Subcutaneous adipose tissue (tissue), 4 donors: Measurements from ENCODE around the gene OTOGL. TPM values are rescaled to one million over a fixed set of nuclear protein-coding genes. Genes with fewer than 3 reads are reported as not detected.

Source experiments
- total RNA-seq, 4 donors: library from RNA; depleted of rRNA; stranded (reverse); fragments of >200 nt; gene quantifications; one replicate each; pipeline ENCODE4 v1.1.0, GENCODE V29; 2016
- TF ChIP-seq, protein P1 (sequence below): fragments of 450-650 bp; IDR thresholded peaks from one replicate; pipeline ENCODE4 v1.5.1; 2016; ENCODE audit warnings: low read depth, mild to moderate bottlenecking, control low read depth, antibody characterized with exemption, moderate library complexity

The OTOGL gene
- total RNA-seq, 4 donors from 2014 or later: 0.19 to 0.66 (median 0.50) TPM

DNA sequence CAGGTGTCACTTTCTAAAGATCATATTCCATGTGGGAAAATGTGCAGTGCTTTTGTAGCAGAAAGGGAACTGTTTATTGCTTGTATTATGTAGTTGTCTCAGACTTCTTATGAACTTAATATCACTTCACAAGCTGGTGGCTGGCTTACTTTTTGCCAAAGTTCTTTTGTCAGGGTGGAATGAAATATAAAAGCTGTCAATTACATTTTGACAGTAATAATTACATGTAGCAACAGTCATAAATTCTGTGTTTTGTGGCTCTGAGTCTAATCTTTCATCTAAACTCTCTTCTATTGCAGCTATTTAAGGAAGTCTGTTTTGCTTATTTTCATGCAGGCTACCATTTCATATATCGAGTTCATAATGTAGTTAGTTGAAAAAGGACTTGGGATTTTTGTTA, 106.6 kb downstream of the OTOGL start:
- TF ChIP-seq, protein P1, sequence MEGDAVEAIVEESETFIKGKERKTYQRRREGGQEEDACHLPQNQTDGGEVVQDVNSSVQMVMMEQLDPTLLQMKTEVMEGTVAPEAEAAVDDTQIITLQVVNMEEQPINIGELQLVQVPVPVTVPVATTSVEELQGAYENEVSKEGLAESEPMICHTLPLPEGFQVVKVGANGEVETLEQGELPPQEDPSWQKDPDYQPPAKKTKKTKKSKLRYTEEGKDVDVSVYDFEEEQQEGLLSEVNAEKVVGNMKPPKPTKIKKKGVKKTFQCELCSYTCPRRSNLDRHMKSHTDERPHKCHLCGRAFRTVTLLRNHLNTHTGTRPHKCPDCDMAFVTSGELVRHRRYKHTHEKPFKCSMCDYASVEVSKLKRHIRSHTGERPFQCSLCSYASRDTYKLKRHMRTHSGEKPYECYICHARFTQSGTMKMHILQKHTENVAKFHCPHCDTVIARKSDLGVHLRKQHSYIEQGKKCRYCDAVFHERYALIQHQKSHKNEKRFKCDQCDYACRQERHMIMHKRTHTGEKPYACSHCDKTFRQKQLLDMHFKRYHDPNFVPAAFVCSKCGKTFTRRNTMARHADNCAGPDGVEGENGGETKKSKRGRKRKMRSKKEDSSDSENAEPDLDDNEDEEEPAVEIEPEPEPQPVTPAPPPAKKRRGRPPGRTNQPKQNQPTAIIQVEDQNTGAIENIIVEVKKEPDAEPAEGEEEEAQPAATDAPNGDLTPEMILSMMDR: no peak

DNA sequence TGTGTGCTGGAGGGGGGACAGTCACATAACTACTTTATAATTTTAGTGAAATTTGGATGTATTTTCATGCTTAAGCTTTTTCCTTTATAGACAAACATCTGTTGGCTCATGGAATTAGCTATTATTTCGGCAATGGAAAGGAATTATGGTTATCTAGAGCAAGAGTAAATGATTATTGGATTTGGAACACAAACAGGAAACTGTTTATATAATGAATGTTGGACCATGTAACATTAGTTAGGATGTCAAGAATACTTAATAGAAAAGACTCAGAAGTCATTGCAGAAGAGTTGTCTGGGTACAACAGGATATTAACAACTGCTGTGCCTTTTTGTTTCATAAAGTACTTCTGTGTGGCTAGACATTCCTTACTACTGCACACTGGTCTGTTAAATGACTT, 108.7 kb downstream of the OTOGL start:
- TF ChIP-seq, protein P1: no peak

DNA sequence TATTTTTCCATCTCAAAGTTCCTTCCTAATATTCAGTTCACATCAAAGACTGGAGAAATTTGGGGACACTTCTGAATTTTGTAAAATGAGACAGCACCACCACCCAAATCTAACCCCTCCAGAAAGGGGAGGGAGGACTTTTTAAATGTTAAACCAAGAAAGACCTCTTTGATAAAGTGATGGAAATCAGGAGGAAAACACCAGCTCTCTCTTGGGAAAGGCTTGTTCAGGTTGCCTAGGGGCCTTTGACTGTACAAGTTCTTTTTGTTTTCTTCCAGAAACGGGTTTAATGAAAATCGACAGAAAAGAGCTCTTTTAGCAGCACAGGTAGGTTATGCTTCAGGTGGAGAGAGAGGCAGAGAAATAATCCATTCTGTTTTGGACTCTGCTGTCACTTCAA, 112.3 kb downstream of the OTOGL start:
- TF ChIP-seq, protein P1: no peak

DNA sequence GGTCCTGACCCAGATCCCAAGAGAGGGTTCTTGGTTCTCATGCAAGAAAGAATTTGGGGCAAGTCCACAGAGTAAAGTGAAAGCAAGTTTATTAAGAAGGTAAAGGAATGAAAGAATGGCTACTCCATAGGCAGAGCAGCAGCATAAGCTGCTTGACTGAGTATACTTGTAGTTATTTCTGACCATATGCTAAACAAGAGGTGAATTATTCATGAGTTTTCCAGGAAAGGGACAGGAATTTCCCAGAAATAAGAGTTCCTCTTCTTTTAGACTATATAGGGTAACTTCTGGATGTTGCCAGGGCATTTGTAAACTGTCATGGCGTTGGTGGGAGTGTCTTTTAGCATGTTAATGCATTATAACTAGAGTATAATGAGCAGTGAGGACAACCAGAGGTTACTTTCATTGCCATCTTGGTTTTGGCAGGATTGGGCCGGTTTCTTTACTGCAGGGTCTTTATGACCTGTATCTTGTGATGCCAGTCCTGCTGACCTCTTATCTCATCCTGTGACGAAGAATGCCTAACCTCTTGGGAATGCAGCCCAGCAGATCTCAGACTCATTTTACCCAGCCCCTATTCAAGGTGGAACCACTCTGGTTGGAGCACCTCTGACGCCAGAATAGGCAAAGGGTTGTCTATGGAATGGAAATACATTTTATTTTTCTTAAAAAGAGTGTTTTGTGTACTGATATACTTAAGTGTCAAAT, 113.8 kb downstream of the OTOGL start:
- TF ChIP-seq, protein P1: no peak

DNA sequence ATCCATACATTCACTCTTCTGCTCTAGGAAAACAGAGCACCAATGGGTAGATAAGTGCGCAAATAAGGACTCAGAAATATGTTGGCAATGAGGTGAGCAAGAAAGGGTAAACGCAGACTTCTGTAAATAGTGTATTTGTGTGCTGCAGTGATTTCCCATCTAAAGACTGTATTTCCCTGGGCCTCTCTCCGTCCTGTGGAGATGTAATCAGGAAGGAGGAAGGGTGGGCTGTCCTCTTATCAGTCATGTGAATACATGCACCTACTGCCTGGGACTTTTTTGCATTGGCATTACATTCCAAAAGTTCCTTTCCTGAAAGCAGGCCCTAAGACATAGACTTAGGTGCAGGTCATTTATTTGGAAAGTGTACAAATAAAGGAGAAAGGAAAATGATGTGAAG, 114.5 kb downstream of the OTOGL start:
- TF ChIP-seq, protein P1: no peak

DNA sequence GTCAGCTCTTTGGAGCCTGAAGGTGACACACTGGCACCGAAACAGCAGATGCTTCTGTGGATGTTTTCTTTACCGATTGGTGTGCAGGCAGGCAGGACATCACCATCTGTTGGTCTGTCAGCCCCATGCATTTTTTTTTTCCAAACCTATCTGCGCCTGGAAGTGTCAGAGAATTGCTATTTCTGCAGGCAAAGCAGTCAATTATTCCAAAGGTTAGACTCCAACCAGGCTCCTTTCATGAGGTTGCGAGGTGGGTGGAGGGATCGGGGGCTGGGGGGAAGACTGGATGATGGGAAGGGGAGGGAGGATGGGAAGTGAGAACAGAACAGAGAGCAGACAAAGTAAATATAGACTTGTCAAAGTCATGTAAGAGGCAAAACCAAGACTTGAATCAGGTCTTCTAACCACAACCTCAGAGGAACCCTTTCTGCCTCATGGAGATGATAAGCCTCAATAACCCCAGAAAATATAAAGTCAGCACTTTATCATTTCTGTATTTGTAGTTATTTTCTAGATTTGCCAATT, 117.7 kb downstream of the OTOGL start:
- TF ChIP-seq, protein P1: no peak

DNA sequence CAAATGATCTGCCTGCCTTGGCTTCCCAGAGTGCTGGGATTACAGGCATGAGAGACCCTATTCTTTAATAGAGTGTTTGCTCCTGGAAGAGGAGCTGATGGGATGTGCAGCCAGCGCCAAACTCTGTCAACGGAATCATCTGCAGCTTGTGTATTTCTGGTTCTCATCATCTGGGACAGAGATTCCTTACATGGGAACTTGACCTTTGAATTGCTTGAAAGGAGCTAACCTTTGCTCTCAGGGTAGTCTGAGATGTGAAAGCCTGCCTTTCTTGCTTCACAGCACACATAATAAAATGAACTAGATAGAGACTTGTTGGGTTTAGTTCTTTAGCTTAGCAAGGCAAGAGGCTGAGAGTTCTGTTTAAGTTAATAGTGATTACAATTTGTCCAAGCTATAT, 120.0 kb downstream of the OTOGL start:
- TF ChIP-seq, protein P1: no peak
